Upper lobe of left lung (tissue), 6 donors: ENCODE data around the gene FBXO8. TPM values are rescaled to one million over a fixed set of nuclear protein-coding genes. Genes with fewer than 3 reads are reported as not detected.
A peak's percentile ranks its signal among the peaks of the same experiment; 100 is the strongest.

Experiments
- ATAC-seq, 2 donors: fragments of 200-7000 bp; cut with Tn5 transposase; one replicate each; pipeline ENCODE4 v1.9.1; 2022; ENCODE audit warnings: mild to moderate bottlenecking in 2 of 2, moderate library complexity in 2 of 2; ENCODE audit not compliant: low FRiP score in 2 of 2
- DNase-seq, 2 donors: peaks; one replicate each; pipeline ENCODE4 v3.0.0-alpha.2; 2019 to 2020
- H3K27ac ChIP-seq, 4 donors: fragments of 200-600 bp; sonication (generic); one replicate each; pipeline ENCODE4 v1.5.1; 2016 to 2019
- H3K27me3 ChIP-seq, 4 donors: fragments of 200-600 bp; sonication (generic); one replicate each; pipeline ENCODE4 v1.5.1; 2017 to 2019
- H3K36me3 ChIP-seq, 4 donors: fragments of 200-600 bp; sonication (generic); one replicate each; pipeline ENCODE4 v1.5.1; 2016 to 2019
- H3K4me1 ChIP-seq, 4 donors: fragments of 200-600 bp; sonication (generic); one replicate each; pipeline ENCODE4 v1.5.1; 2018 to 2019
- H3K4me3 ChIP-seq, 4 donors: fragments of 200-600 bp; sonication (generic); one replicate each; pipeline ENCODE4 v1.5.1; 2017 to 2019; ENCODE audit warnings: mild to moderate bottlenecking in 2 of 4, moderate library complexity in 1 of 4
- H3K9me3 ChIP-seq, 4 donors: fragments of 200-600 bp; sonication (generic); one replicate each; pipeline ENCODE4 v1.5.1; 2018 to 2019
- EP300 ChIP-seq, 4 donors: sonication (generic); formaldehyde crosslinking; IDR thresholded peaks; one replicate each; pipeline ENCODE4 v1.5.1; 2017; ENCODE audit warnings: antibody characterized with exemption in 4 of 4, control low read depth in 2 of 4
- POLR2A ChIP-seq, 4 donors: fragments of 450-650 bp; IDR thresholded peaks; one replicate each; pipeline ENCODE4 v1.5.1; 2016 to 2017; ENCODE audit warnings: antibody characterized with exemption in 4 of 4, mild to moderate bottlenecking in 2 of 4
- POLR2AphosphoS5 ChIP-seq, 2 donors: sonication (generic); formaldehyde crosslinking; IDR thresholded peaks; one replicate each; pipeline ENCODE4 v1.5.1; 2017; ENCODE audit warnings: antibody characterized with exemption in 2 of 2
- WGBS, 2 donors: methylation state at CpG; one replicate each; pipeline ENCODE4 v1.1.5; 2017 to 2018; 5-methylcytosine and 5-hydroxymethylcytosine counted together
- total RNA-seq, 6 donors: library from RNA; depleted of rRNA in 4 of 6; stranded (reverse); fragments of >200 nt in 4 of 6; gene quantifications; one replicate each; pipeline versions ENCODE4 v1.1.0 to v1.2.1, GENCODE V29; 2016 to 2021
- TF ChIP-seq, protein P1 (sequence below), 6 experiments: fragments of 450-650 bp in 4 of 6; fragments of 200-600 bp in 2 of 6; sonication (generic) in 2 of 6; IDR thresholded peaks; one replicate each; pipeline ENCODE4 v1.5.1; 2016 to 2019; ENCODE audit warnings: antibody characterized with exemption in 6 of 6
- donor health status: DM: no; HTN: no; CAD: no; lungs with moderate emphysema.
- donor health status: DM: no; HTN: yes; CAD: no; lungs with severe emphysema.

Gene FBXO8
- total RNA-seq, 6 donors from 2014 or later, result 13.5 to 48.9 (median 26.1) TPM

DNA sequence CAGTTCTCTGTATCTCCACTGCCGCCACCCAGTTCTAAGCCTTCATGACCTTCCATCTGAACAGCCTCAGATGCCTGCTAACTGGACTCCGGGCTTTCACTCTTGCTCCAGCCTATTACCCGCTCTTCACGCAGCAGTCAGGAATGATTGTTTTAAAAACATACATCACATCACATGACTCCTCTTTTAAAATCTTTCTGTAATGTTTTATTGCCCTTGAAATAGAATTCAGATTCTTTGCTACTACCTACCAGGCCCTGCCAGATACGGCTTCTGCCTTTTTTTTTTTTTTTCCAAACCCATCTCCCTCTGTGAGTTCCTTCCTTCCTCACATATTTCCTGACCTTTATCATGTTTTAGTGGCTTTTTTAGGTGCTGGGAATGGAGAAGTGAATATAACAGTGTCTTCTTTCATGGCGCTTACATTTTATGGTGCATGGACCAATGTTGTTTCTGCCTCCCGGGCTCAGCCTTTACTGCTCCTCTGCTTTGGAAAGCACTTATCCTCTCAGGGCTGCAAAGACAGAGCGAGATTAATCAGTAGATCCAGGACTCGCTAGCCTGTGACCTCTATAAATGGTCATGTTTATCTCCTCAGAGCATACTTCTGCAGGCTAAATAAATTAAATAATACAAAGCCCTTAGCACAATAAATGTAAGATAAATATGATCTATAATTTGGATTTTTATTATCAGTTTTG lies 58.0 kb downstream of the FBXO8 start:
- 60 to 68% methylated on average over 9 of the region's 9 CpGs for WGBS, 2 donors
- TF ChIP-seq, protein P1, sequence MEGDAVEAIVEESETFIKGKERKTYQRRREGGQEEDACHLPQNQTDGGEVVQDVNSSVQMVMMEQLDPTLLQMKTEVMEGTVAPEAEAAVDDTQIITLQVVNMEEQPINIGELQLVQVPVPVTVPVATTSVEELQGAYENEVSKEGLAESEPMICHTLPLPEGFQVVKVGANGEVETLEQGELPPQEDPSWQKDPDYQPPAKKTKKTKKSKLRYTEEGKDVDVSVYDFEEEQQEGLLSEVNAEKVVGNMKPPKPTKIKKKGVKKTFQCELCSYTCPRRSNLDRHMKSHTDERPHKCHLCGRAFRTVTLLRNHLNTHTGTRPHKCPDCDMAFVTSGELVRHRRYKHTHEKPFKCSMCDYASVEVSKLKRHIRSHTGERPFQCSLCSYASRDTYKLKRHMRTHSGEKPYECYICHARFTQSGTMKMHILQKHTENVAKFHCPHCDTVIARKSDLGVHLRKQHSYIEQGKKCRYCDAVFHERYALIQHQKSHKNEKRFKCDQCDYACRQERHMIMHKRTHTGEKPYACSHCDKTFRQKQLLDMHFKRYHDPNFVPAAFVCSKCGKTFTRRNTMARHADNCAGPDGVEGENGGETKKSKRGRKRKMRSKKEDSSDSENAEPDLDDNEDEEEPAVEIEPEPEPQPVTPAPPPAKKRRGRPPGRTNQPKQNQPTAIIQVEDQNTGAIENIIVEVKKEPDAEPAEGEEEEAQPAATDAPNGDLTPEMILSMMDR (IDR thresholded peaks at IDR 0.05), result no peak
- TF ChIP-seq POLR2AphosphoS5 (IDR thresholded peaks at IDR 0.05), result no peak
- TF ChIP-seq EP300 (IDR thresholded peaks at IDR 0.05), result no peak
- TF ChIP-seq POLR2A (IDR thresholded peaks at IDR 0.05), result no peak

DNA sequence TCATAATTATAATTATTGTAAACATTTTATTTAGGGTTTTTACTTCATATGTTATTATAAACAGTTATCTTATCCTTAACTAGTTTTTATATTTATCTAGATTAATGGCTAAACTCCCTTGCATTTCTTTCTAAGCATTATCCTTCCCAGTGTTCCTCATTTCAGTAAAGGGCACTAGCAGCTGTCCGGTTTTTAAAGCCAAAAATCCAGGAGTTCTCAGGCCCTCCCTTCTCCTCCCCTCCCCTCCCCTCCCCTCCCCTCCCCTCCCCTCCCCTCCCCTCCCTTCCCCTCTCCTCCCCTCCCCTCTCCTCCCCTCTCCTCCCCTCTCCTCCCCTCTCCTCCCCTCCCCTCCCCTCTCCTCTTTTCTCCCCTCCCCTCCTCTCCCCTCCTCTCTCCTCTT lies 58.9 kb downstream of the FBXO8 start:
- no peak for DNase-seq
- Histone ChIP-seq H3K9me3 (no peaks in the 10 kb centered on the region), H3K27ac (no peak overlapping the region), H3K27me3 (no peaks in the 10 kb centered on the region), H3K4me1 (no peaks in the 10 kb centered on the region), H3K36me3 (no peaks in the 10 kb centered on the region), H3K4me3 (no peak overlapping the region)
- TF ChIP-seq, protein P1 (IDR thresholded peaks at IDR 0.05), result no peak
- TF ChIP-seq EP300 (IDR thresholded peaks at IDR 0.05) (no peak), POLR2A (IDR thresholded peaks at IDR 0.05) (no peak), POLR2AphosphoS5 (IDR thresholded peaks at IDR 0.05) (no peak)
- no peak for ATAC-seq
- 77 to 83% methylated on average over 1 of the region's 1 CpG for WGBS, 2 donors

More for the DNA sequence above, 58.0 kb downstream of the FBXO8 start:
- Histone ChIP-seq H3K27me3 (no peaks in the 10 kb centered on the region), H3K36me3 (no peaks in the 10 kb centered on the region), H3K4me3 (no peak overlapping the region), H3K4me1 (no peaks in the 10 kb centered on the region), H3K9me3 (no peaks in the 10 kb centered on the region), H3K27ac (no peak overlapping the region)
- no peak for DNase-seq
- ATAC-seq, result no peak

DNA sequence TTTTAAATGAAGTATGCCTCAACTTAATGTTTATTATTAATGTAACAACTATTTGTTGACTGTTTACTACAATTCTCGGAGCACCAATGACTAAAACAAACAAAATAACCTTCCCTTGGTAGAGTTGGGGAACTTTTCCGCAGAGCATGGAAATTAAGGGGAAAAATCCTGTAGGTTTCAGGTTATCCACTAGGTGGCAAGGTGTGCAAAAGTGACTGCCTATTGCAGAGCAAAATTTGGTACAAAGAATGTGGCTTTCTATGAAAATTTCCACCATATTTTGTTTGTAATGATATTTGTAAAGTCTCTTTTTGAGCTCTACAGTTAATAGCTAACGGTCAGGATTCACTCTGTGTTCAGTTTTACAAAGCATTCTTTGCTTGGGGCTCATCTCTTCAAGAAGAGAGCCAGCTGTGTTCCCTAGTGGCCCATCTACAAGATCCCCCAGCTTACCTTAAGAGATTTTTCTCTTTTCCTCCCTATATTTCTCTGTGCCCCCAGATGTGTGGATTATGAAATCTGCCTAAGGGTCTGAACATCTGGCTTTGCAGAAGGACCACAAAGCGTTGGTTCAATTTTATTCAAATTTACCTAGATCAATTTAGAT lies 61.1 kb downstream of the FBXO8 start:
- ATAC-seq (peak in 1 of 2 donors; percentile 53), DNase-seq (no peak)
- Histone ChIP-seq H3K9me3 (no peaks in the 10 kb centered on the region), H3K4me3 (no peak overlapping the region), H3K27me3 (peaks cover 0 to 12% (median 3%) of the 10 kb centered on the region in 4 donors), H3K27ac (no peak overlapping the region), H3K36me3 (no peaks in the 10 kb centered on the region), H3K4me1 (peaks cover 7 to 12% (median 11%) of the 10 kb centered on the region in 4 donors)
- 37% methylated on average over 4 of the region's 4 CpGs for WGBS, 2 donors
- TF ChIP-seq, protein P1 (IDR thresholded peaks at IDR 0.05), result peak; percentile 16 to 52 (median 44)
- TF ChIP-seq EP300 (IDR thresholded peaks at IDR 0.05) (no peak), POLR2AphosphoS5 (IDR thresholded peaks at IDR 0.05) (no peak), POLR2A (IDR thresholded peaks at IDR 0.05) (no peak)

GRCh38 chr4:174218127-174218790 lies 65.2 kb downstream of the FBXO8 start:
- no peak for TF ChIP-seq POLR2AphosphoS5 (IDR thresholded peaks at IDR 0.05)
- Histone ChIP-seq H3K27ac (no peak overlapping the region), H3K4me1 (peaks cover 16 to 41% (median 30%) of the 10 kb centered on the region in 4 donors), H3K27me3 (peaks cover 5 to 53% (median 24%) of the 10 kb centered on the region in 4 donors), H3K4me3 (peak overlapping the region in 3 of 4 donors; percentile 7 to 31 (median 24)), H3K9me3 (no peaks in the 10 kb centered on the region), H3K36me3 (no peaks in the 10 kb centered on the region)
- WGBS, 2 donors, result 10 to 13% methylated on average over 25 to 26 of the region's 26 CpGs
- ATAC-seq, result peak in 1 of 2 donors; percentile 38
- peak in 1 of 2 donors; percentile 10 for DNase-seq
